ENCODE measurements around the gene COMP.

DNA sequence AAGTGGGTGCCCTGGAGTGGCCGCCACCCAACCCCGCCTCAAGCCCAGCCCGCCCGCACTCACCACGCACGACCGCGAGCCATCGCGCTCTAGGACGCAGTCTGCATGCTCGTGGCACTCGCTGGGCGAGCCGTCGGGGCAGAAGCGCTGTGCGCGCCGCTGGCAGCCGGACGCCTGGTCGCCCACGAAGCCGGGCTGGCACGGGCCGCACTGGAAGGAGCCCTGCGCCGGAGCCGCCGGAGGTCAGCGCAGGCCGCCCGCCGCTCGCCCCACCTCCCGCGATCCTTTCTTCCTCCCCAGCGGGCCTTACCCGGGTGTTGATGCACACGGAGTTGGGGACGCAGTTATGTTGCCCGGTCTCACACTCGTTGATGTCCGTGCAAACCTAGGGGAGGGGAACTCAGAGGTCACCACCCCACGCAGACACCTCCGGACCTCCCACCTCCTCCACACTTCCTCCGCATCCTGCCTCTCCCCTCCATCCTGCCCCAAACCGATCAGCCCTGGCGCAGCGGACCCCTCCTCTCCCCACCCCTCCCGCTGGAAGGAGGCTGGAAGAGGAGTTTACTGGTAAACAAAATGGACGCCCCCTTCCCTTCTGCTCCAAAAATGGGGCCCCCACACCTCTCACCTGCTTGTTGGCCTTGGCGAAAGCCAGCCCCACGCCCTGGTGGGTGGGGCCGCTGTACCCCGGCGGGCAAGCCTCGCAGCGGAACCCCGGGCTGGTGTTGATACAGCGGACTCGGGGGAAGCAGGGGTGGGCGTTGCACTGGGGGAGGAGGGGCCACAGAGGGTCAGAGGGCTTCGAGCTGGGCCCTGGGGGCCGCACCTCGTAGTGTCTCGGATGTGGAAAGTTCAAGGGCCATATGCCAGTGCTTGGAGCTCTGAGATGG is 2.3 kb downstream of the COMP start:
- no peak for TF ChIP-seq YY1 (IDR thresholded peaks at IDR 0.05; ENCODE audit: insufficient read depth, insufficient read length)
- TF ChIP-seq ZNF274 (IDR thresholded peaks at IDR 0.05; ENCODE audit: low read depth, low read length), result no peak

All from NT2/D1 (cell line).